ENCODE data around the gene PDGFB.

The PDGFB gene

DNA sequence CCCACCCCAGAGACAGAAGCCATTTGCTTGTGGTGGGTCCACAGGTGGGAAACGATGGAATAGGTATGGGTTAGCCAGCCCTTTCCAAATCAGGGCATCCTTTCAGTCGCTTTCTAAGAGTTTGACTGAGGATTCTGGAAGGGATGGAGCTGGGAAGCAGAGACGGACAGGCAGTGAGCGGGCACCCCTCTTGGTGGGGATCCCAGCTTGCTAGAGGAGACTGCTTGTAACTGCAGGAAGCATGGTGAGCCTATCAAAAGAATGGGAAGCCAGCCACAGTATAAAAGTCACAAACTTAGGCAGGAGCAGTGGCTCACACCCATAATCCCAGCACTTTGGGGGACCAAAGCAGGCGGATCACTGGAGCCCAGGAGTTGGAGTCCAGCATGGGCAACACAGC is 6.1 kb upstream of the PDGFB start:
- TF ChIP-seq, protein P1, sequence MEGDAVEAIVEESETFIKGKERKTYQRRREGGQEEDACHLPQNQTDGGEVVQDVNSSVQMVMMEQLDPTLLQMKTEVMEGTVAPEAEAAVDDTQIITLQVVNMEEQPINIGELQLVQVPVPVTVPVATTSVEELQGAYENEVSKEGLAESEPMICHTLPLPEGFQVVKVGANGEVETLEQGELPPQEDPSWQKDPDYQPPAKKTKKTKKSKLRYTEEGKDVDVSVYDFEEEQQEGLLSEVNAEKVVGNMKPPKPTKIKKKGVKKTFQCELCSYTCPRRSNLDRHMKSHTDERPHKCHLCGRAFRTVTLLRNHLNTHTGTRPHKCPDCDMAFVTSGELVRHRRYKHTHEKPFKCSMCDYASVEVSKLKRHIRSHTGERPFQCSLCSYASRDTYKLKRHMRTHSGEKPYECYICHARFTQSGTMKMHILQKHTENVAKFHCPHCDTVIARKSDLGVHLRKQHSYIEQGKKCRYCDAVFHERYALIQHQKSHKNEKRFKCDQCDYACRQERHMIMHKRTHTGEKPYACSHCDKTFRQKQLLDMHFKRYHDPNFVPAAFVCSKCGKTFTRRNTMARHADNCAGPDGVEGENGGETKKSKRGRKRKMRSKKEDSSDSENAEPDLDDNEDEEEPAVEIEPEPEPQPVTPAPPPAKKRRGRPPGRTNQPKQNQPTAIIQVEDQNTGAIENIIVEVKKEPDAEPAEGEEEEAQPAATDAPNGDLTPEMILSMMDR (IDR thresholded peaks at IDR 0.05) = no peak

DNA sequence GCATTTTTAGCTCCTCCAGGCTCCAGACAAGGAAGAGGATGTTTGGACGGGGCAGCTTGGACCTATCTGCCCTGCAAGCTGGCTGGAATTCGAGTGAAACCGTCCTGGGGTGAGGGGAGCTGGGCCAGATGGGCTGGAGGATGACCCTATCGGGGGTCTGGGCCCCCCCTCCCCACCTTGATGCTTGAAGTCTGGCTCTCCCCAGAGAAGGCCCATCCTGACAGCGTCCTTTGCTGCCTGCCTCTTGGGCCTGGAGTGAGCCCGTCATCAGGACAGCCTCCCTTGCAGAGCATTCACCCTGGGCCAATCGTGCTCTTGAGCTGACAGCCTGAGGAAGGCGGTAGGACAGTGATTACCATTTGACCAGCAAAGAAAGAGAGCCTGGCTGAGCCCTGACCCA is 5.3 kb upstream of the PDGFB start:
- TF ChIP-seq, protein P1 (IDR thresholded peaks at IDR 0.05) = no peak

DNA sequence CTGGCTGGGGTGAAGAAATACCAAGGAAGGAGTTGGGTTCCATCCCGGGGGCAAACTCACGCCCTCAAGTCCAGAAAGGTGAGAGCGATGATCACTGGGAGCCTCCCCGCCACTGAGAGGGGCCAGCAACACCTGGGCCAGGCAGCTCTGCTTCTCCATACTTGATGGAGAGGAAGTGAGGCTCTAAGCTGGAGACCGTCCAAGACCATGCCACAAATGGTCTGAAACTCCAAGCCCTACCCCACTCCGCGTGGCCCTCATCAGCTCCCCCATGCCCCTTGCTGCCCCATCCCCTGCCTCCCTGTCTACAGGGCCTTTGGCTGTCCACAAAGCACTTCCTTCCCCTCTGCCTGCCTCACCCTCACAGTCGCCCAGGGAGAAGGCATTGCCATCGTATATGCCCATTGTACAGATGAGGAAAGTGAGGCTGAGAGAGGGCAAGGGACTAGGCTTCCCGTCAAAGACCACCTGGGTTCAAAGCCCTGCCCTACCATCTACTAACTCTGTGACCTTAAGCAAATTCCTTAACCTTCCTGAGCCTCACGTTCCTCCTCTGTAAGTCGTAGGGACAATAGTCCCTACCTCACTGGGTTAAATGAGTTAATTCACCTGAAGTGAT is 4.4 kb upstream of the PDGFB start:
- TF ChIP-seq, protein P1 (IDR thresholded peaks at IDR 0.05) = no peak

DNA sequence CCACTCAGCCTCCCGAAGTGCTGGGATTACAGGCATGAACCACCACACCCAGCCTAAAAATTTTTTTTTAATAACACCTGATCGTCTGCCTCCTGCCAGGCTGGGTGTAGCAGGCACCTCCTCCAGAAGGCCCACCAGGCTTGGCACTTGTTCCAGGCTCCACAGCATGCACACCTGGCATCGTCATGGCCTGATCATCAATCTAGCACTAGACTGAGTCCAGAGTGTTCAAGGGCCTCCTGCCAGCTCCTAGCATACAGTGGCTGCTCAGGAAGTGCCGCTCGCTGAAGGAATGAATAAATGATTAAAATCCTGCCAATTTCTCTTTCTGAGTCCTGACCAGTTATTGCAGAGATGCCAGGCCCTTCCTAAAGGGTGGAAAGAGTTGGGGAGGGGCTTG is 3.5 kb upstream of the PDGFB start:
- TF ChIP-seq, protein P1 (IDR thresholded peaks at IDR 0.05) = no peak

DNA sequence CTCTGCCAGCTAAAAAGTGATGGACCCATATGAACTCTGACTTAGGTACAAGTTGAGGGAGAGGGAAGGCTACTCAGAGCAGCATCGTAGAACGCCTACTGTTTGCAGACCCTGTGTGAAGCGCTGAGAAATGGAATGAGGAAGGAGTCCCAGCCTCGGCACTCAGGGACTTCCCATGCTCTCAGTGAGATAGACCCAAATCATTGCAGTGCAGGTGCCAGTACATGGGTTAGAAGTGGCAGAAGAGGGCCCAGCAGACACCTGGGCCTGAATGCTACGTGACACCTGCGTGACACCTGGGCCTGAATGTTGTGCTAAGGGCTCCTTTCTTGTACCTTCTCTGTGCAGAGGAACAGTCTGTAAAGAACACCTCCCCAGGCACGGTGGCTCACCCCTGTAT is 2.6 kb upstream of the PDGFB start:
- TF ChIP-seq, protein P1 (IDR thresholded peaks at IDR 0.05) = no peak

DNA sequence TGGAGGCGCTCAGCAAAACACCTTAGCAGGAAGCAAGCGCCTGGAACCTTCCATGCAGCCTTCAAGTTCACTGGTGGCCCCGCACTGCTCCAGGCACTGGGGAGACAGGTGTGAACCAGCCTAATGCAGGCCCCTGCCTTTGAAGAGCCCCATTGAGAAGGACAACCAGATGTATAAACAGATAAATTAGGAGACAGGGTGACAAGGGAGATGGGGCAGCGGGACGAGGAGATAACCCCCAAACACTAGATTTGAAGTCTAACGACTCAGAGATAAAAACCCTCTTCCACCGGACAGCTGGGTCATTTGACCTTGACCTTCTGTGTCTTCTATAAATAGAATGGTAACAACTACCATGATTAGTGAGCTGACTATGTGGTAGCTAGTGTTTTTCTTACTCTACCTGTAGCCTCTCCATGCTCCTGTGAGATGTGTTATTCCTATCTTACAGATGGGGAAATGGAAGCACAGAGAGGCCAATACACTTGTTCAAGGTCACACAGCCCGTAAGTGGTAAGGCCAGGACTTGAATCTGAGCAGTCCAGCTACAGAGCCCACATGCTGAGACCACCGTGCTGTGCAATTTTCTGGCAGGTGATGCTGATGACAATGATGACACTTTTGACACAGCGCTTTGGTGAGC is 2.0 kb upstream of the PDGFB start:
- TF ChIP-seq, protein P1 (IDR thresholded peaks at IDR 0.05) = no peak

DNA sequence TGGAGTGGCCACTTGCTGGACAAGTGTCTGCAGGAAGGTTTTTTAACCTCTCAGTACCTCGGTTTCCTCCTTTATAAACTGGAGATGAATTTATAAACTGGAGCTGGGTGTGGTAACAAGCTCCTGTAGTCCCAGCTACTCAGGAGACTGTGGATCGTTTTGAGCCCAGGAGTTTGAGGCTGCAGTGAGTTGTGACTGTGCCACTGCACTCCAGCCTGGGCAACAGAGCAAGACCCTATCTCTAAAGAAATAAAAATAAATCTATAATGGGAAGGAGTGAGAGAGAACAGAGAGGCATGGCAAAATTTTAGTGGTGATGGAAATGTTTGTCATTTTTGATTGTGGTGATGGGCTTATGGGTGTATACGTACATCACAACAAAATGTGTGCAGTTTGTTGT is 1.4 kb upstream of the PDGFB start:
- TF ChIP-seq, protein P1 (IDR thresholded peaks at IDR 0.05) = no peak
